GM21367 (cell line): ENCODE measurements around the gene NMD3.
"Not testable (repeated sequence)": the region's sequence is repeated elsewhere in the genome, so short reads cannot be mapped to it uniquely, and the experiment has no call there.

Experiments used
- ATAC-seq: cut with Tn5 transposase; IDR thresholded peaks from one replicate; pipeline ENCODE4 v1.9.1; 2021; ENCODE audit not compliant: unreplicated experiment

The NMD3 gene

DNA sequence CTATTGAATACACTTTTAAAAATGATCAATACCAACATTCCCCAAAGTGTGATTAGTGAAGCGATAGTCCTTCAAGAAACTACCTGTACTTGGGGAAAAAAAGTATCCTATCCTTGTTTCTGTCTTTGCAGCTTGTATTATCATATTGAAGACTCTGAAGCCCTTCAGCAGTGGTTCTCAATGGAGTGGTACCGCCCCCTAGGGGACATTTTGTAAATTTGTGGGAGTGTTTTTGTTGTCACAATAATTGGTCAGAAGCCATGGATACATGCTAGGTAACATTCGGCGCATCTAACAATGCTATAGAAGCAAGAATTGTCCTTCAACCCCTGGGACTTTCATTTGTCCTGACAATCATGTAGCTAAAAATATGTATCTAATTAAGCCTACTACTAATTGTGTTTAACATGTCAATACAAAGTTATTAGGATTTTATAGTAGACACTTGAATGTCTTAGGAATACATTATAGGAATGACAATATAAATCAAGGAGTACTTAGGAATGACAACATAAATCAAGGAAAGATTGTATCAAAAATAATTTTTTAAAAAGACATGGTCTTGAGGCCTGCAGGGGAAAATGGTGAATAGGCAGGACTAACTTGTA is 53.7 kb downstream of the NMD3 start:
- peak; percentile 76 for ATAC-seq

DNA sequence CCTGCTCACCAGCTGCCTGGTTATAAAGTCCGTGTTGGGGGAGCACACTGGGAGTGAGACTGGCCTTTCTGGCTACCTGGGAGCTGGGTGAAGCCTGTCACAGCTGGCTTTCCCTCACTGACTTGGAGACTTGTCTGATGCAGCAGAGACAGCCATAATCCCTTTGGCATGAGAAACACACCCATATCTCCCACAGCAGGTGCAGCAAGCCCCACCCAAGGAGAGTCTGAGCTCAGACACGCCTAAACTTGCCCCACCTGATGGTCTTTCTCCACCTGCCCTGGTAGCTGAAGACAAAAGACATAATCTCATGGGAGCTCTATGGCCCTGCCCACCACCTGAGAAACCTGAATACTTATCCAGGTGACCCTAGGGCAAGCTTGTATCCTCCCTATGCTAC is 54.8 kb downstream of the NMD3 start:
- no peak for ATAC-seq

DNA sequence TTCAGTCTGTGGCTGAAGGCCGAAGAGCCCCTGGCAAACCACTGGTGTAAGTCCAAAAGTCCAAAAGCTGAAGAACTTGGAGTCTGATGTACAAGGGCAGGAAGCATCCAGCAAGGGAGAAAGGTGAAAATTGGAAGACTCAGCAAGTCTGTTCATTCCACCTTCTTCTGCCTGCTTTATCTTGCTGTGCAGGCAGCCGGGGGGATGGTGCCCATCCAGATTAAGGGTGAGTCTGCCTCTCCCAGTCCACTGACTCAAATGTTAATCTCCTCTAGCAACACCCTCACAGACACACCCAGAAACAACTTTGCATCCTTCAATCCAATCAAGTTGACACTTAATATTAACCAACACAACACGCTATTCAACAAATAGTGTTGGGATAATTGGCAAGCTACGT is 61.3 kb downstream of the NMD3 start:
- ATAC-seq = not testable (repeated sequence)

DNA sequence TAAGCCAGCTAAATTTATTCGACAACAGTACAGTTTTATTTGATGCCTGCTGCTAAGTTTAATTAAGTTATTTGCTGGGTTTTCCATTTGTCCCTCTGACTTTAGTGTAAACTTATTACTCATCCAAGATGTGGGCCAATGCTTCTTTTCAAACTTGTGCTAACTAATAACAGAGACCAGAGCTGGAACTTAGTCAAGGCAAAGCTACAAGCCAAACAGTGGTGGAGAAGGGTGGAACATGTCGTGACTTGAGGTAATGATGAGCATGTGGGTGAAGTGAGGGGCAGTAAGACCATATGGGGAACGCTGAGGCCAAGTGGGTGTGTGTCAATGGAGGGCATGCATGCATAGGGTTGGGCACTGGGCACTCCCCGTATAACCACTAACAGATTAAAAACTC is 63.9 kb downstream of the NMD3 start:
- no peak for ATAC-seq

DNA sequence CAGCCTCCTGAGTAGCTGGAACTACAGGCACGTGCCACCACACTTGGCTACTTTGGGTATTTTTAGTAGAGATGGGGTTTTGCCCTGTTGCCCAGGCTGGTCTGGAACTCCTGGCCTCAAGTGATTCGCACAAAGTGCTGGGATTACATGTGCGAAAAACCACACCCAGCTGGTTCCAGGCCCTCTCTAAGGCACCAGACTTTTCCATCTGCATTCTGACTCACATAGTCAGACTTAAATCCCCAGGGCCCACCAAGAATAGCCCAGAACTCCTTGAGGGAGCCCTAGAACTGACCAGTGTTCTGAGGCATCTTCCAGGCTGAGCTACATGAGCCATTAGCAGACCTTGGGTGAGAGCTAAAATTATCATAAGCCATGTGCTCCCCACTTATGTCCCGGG is 68.1 kb downstream of the NMD3 start:
- ATAC-seq = no peak

DNA sequence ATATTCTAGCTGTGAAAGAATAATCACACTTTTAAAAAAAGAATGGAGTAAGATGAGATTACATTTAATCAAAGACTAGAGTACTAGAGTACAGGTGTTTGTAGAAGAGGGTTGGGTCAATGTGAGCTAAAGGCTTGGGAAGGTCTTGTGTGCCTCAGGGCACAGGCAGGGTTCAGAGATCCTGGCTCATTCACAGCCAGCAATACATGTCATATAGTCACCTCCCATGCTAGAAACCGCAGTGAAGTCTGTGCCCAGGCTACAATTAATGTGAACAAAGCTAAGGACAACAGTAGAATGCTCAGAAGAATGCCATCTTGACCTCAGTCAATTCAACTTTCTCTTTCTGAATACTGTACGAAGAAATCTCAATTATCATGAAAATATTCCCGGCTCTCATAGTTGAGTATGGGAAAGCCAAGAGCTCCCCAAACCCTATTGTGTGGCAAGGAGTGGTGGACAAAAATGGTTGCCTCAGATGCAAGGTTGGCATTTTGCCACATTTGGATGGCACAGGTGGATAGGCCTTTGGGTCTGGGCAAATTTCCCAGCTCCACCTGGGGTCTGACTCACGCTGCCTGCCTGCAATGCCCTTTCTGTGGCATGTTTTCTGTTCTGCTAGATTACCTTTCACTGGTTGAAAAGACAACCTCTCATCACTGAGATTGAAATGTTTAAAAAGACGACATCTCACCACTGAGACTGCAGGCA is 70.2 kb downstream of the NMD3 start:
- ATAC-seq = no peak

DNA sequence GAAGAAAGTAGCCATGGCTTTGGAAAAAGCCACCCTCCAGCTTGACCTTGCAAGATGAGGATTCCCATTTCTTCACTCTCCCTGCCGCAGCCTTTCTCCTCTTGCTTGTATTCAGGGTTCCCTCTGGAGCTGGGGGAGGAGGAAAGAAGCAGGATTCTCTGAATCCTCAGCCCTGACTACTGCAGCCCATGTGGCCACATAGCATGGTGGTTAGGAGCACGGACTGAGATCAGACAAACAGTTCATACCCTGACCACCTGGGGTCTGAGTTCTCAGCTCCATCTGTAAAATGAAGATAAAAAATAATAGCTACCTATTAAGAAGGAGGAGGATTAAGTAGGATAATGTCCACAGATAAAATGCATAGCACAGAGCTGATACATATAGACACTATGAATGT is 72.3 kb downstream of the NMD3 start:
- no peak for ATAC-seq

DNA sequence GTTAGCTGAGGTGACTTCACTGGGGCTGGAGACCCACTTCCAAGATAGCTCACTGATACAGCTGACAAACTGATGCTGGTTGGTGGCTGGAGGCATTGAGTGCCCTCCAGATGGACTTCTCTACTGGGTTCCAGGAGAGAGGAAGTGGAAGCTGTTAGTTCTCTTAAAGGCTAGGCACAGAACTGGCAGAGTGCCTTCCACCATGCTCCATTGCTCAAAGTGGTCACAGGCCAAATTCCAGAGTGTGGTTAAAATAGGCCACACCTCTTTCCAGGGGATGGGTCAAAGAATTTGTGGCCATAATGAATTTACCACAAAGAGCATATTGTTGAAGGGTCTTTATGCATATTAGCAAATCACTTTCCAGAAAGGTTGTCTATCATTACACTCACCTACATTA is 74.2 kb downstream of the NMD3 start:
- no peak for ATAC-seq

DNA sequence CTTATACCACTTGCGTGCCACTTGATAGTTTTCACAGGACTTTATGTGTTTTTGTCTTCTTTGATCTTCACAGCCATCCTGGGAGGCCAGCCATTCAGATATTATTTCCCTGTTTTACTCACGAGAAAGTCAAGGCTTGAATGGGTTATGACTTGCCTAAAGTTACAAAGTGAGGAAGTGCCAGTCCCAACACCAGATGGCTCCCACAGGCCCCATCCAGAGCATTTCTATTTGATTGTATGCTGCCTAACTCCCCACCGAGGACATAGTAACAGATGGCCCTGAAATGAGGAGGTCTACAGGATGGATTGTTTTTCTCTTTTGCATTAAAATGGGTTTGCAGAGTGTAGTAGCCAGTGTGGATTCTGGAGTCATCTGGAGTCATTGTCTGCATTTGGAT is 75.7 kb downstream of the NMD3 start:
- no peak for ATAC-seq
